T-helper 1 cell treated with Interleukin-12 subunit alpha and Interleukin-12 subunit beta and Interleukin-4 antibody, amounts not matched to agents 30 ng/mL and 1 ng/mL, for 36 hours (primary cell): ENCODE data around the gene AQP7. TPM values are rescaled to one million over a fixed set of nuclear protein-coding genes. Genes with fewer than 3 reads are reported as not detected.
"Not testable (repeated sequence)": the region's sequence is repeated elsewhere in the genome, so short reads cannot be mapped to it uniquely, and the experiment has no call there.

ENCODE experiments used
- intact Hi-C: fragments of 100-400 bp; cut with micrococcal nuclease; formaldehyde crosslinking; loops from one replicate; pipeline ENCODE4 v1.15.1; 2024
- total RNA-seq: library from RNA; stranded (reverse); gene quantifications from 2 replicates; pipeline ENCODE4 v1.2.3, GENCODE V29; 2022

The AQP7 gene
- total RNA-seq, 1 donor from 2014 or later = 0.27 TPM

DNA sequence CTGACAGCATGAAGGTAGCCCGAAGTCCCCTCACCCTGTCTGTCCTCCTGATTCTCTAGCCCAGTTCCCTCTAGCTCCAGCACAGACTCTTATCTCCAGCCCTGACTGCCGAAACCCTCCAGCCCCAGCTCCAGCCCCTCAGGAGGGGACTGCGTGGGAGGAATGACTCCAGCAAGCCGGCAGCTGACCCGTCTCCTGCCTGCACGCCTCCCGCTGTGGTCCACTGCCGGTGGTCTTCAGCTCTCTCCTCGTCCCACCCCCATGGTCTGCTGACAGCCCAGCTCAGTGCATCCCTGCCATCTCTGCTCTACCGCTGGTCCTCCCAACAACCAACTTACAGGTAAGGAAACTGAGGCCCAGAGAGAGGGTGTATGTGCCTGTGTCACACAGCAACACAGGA is 559 bp downstream of the AQP7 start:
- intact Hi-C loops = not testable (repeated sequence)

DNA sequence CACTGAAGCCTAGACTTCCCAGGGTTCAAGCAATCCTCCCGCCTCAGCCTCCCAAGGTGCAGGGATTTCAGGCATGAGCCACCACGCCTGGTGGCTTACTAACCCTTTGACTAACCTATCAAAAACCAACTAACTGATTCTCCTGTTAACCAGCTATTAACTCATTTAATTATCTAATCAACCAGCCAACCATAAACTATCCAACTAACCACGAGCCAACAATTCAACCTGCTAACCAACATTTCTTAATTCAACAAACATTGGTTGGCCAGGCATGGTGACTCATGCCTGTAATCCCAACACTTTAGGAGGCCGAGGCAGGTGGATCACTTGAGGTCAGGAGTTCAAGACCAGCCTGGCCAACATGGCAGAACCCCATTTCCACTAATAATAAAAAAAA is 3.3 kb downstream of the AQP7 start:
- intact Hi-C loops = not testable (repeated sequence)

DNA sequence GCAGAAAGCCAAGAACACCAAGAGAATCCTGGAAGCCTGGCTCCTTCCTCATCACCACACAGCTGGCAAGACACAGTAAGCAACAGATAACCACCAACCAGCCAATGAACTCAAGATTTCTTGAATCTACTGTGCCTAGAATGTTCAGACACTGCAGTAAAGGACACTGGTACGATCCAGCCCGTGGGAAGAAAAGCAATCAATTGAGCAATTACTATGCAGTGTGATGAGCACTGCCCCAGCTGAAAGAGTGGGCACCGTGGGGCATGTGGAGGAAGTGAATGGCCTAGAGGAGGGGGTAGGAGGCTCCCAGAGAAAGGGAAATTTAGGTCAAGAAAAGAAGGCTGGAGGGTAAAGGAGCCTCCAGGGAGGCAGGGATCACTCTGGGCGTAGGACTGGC is 4.6 kb downstream of the AQP7 start:
- intact Hi-C loops = not testable (repeated sequence)

DNA sequence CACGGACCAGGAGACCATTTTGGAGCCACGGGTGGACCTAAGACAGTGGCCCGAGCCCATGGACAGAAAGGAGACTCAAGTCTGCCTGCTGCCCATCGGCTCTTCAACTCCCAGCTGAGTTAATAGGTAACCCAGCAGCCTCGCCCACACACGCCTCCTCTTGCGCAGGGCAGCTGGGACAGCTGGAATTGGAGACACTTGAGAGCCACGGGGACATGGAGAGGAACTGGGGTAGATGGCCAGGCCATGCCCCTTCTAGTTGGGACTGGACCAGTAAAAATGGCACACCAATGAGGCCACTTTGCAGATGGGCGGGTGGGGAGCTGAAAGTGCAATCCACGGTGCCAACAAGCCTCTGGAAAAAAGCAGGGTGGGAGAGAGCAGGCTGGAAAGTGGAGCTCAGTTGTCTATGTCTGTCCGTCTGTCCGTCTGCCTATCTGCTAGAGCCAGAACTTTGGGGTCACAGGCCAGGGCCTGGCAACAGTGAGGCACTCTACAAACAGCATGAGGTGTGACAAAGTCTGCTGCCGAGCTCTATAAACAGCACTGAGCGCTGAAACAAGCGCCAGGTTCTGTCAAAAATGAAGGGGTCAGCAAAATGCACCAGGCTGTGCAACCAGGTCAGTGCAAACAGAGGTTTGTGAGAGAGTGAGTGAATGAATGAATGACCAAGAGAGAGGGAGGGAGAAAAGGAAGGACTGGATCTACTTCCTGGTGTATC is 7.0 kb downstream of the AQP7 start:
- intact Hi-C loops = not testable (repeated sequence)

DNA sequence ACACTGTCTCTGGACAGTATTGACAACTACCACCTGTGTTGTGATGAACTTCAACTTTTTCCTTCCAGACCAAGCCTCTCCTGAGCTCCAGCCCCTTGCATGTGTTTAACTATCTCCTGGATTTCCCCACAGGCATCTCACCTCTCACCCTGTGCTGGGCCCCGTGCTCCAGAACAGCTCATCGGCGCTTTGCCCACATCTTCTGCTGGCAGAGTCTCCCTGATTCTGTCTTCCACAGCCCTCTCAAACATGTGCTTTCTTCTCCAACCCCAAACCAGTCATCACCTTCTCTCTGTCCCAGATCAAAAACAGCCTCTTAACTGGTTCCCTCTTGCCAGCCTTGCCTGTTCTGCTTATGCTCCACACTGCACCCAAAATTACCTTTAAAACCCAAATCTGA is 8.4 kb downstream of the AQP7 start:
- intact Hi-C loops = not testable (repeated sequence)

DNA sequence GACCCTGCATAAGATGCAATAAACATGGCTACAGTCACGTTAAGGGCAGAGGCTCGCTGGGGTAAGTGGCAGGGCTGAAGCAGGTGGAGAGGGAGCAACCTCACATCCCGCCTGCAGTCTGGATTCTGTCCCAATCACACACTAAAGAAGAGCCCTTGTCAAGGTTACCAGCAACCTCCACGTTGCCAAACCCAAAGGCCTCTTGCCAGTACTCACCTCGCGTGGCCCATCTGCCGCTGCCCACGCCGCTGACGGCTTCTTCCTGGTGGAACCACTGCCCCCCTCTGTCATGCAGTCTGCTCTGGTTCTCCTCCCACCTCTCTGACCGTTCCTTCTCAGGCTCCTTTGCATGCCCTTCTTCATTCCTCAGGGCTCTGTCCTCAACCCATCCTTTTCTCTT is 8.8 kb downstream of the AQP7 start:
- intact Hi-C loops = no loop called here

DNA sequence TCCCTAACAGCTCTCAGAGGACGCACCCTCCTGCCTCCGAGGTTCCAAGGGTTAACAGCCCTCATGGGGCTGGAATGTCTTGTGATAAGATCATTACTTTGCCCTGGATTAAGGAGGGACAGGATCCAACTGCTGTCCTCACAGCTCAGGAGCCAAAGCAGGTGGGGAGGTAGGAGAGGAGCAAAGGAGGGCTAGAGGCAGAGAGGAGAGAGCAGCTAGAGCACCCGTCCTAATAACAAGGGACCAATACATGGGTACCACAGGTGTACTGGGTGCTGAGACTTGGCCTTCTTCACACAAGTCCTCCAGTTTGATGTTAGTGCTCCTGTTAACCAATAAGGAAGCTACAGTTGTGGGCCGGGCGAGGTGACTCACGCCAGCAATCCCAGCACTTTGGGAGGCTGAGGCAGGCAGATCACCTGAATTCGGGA is 9.8 kb downstream of the AQP7 start:
- intact Hi-C loops = not testable (repeated sequence)

DNA sequence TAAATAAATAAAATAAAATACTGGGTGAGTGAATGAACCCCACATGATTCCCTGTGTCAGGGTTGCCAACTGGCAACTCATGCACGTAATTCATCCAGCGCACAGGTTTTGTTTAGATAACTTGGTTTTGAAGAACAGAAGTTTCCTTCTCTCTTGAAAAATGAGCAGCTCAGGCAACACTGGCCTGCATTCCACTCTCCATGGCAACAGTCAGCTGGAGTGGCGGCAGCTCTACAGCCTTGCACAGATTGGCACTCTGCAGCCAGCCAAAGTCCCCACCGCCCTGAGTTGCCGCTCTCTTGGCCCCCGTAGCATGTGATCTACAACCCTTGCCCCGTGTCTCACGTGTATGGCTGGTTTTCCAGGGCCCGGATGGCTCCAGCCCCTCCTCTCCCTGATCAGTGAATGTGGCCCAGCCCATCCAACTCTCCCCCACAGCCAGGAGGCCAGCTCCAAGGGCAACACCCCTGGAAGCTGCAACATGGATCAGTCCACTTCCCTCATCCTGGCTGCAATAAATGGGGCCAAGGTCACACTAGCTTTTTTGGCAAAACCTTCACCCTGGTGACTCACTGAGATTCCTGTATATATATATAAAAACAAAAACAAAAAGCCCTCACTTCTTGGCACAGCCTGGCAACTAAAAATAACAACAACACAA is 11.1 kb downstream of the AQP7 start:
- intact Hi-C loops = not testable (repeated sequence)

DNA sequence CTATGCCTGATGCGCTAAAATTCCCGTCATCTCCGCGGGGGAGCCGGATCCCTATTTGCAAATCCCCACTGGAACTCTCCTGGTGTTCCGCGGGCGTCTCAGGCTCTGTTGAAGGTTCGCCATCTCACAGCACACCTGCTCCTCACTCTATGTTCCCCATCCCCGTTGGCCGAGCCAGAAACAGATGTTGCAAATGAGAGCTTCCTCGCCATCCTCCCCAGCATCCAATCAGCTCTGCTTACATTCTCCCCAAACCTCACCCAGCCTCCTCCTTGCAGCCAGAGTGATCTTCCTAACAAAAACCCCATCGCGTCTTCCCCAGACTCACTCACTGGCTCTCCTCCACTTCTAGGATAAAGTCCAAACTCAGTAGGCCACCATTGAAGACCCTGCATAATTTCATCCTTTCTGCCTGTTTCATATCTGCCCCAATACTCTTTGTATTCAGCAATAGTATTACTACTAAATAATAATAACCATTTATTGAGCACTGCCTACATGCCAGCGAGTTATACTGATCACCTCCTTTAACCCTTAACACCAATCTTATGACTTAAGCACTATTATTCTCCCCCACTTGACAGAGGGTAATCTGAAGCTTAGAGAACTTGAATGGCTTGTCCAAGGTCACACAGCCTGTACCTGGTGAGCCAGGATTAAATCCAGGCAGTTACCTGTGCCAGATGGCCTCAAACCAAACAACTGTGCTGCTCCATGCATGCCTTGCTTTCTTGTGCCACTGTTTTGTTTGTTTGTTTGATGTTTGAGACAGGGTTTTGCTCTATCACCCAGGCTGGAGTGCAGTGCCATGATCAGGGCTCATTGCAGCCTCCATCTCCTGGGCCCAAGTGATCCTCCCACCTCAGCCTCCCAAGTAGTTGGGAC is 14.0 kb downstream of the AQP7 start:
- intact Hi-C loops = no loop called here

DNA sequence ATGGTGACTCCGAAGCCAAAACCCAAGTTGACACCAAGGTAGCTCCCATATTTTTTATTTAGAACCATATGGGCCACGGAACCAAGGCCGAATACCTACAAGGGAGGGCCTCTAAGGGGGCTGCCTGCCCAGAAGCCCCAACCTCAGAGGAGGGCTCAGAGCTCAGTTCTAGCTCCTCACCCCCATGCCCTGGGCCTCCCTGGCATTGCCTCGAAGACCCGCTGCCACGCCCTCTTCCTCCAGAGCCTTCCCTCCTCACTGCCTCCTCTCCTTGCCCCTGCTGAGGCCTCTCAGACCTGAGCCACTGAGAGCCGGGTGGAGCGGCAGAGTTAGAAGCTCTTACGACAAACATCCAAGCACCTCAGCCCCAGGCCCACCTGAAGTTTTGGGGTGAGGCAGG is 15.4 kb downstream of the AQP7 start:
- intact Hi-C loops = not testable (repeated sequence)

DNA sequence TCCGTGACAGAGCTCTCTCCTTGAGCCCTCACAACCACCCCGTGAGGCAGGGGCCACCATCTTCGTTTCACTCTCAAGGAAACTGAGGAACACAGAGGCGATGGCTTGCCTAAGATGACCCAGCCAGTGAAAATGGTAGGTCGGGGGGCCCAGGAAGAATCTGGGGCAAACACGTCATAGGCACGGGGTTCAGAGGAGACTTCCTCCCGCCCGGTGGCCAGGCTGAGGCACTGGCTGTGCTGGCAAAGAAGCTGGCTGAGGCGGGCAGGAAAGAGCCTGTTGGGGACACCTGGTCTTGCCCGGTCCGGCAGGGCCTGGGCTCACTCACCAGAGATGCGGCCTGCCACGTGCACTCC is 15.7 kb downstream of the AQP7 start:
- intact Hi-C loops = not testable (repeated sequence)

DNA sequence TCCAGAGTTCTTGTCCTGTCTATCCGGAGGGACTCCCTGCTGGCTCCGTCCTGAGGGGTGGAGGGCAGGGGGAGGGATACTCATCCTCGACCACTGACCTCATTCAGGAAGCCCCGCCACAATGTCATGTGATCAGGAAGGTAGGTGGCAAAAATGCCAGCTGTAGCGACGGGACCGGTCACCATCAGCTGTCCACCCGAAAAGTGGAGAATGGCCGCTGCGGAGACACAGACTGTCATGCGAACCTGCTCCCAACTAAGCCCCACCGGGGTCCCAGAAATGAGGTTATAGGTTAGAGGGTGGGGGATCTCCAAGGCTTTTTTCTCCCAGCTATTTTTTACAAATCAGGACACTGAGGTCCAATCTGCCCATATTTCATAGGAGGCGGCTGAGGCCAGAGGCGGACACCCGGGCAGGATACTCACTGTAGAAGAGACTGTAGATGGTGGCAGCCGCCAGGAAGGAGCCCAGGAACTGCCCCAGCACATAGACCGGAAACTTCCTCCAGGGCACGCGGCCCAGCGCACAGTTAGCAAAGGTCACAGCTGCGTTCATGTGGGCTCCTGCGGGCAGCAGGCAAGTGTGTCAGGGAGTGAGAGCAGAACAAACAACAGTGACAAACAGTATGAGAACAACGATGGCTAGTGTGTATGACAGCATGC is 16.3 kb downstream of the AQP7 start:
- intact Hi-C loops = not testable (repeated sequence)

DNA sequence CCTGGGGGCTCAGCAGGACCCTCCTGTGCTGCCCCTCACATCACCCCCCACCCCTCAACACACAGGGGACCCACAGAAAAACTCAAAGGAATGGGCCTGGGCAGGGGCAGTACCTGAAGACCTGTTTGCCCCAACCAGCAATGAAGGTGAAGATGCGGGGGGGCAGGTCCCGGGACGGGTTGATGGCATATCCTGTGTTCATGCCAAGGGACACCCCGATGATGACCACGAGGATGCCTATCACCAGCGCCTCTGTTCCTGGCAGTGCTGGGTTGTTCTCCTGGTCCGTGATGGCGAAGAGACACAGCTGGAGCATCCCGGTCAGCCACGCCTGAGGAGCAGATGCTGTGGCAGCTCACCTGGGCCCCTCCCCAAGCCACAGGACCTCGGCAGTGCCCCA is 16.8 kb downstream of the AQP7 start:
- intact Hi-C loops = not testable (repeated sequence)

DNA sequence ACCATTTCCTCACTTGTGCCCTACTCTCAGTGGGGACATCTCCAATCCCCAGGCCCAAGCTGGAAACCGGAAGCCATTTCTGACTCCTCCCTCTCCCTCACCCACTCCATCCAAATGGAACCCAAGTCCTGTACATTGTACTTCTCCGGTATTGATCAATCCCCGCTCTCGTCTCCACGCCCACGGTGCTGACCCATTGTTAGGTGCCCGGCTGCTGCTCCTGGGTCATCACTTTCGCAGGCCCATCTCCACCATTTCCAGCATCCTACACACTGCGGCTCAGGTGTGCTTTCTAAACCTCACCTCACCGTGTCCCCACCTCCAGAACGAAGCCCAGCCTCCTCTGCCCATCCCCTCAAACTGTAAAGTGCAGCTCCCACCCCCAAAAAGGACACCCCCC is 19.0 kb downstream of the AQP7 start:
- intact Hi-C loops = not testable (repeated sequence)

DNA sequence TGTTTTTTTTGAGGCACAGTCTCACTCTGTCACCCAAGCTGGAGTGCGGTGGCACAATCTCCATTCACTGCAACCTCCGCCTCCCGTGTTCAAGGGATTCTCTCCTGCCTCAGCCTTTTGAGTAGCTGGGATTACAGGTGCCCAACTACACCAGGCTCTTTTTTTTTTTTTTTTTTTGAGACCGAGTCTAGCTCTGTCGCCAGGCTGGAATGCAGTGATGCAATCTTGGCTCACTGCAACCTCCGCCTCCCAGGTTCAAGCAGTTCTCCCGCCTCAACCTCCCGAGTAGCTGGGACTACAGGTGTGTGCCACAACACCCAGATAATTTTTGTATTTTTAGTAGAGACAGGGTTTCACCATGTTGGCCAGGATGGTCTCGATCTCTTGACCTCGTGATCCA is 20.0 kb downstream of the AQP7 start:
- intact Hi-C loops = not testable (repeated sequence)

DNA sequence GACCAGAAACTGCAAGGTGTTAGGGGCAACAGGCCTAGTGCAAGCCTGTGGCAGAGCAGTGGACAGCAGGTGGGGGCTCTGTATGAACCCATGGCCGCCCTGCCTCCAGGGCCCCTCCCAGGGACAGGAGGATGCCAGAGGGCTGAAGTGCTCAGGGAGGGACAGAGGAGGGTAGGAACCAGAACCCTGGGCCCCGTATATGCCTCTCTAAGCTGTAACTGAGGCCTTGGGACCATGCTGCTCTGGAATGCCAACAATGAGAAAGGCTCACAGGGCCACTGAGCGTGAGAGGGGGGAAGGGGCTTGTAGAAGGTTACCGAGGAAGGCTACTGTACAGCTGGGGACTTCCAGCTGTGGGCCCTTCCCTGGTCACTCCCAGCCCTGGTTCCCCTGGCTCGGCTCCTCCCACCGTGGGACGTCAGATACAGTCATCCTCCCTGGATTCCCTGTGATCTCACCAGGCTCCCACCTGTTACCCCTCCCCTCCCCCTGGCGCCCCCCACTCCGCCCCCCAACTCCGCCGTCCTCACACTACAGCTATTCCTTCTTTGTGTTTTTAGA is 21.1 kb downstream of the AQP7 start:
- intact Hi-C loops = no loop called here

DNA sequence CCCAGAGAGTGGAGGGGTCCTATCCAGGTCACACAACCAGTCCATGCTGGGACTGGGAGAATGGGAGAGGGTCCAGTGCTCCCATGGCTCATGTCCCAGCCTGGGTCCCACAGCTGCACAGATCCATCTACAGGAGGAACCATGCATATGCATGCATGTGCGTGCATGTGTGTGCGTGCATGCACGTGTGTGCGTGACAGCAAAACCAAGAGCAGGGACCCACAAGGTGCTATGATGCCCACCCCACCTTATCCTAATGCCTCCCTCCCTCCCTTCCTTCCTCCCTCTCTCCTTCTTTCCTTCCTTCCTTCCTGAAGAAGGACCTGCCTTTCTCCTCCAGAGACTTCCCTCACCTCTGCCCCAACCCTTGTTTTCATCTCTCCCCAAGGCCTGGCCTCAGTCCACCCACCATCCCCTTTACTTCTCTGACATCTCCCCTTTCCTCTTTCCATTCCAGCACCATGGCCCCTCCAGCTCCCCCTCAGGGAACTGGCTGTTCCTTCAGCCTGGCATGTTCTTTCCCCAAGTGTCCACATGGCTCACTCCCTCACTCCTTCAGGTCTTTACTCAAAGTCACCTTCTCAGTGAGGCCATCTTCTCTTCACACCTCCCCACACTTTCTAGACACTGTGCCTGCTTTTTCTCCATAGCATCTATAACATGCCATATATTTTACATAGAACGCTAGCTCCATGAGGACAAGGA is 21.8 kb downstream of the AQP7 start:
- intact Hi-C loops = no loop called here

DNA sequence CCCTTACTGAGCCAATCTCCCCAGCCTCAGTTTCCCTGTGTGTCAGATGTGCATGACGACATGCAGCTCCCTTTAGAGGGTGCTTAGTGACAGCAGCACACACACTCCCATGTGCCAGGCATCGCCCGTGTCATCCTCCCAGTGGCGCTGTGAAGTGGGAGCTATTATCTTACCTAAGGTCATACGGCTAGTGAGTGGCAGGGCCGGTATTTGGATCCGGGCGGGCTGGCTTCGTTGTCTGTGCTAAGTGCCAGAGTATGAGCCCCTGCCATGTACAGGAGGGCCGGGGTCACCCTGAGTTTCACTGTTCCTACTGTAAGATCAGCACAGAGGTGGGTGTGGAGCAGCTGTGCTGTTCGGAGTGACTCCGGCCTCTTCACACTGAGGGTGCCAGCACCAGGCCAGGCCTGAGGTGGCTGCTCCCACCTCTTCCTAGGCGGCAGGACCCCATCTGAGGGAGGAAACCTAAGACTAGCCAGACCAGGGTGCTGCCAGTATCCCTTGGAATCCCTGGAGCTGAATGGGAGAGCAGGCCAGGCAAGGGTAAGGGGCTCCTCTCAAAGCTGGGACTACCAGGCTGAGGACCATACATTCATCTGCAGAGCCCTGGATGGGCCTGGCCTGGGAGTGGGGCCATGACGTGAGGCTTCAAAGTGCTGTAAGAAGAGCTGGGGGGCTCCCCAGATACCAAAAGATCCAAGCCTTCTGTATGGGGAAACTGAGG is 22.5 kb downstream of the AQP7 start:
- intact Hi-C loops = loop anchor here (5.0 kb wide), 2 partner anchors 137 to 342 kb away; no protein-coding TSS in a partner anchor

DNA sequence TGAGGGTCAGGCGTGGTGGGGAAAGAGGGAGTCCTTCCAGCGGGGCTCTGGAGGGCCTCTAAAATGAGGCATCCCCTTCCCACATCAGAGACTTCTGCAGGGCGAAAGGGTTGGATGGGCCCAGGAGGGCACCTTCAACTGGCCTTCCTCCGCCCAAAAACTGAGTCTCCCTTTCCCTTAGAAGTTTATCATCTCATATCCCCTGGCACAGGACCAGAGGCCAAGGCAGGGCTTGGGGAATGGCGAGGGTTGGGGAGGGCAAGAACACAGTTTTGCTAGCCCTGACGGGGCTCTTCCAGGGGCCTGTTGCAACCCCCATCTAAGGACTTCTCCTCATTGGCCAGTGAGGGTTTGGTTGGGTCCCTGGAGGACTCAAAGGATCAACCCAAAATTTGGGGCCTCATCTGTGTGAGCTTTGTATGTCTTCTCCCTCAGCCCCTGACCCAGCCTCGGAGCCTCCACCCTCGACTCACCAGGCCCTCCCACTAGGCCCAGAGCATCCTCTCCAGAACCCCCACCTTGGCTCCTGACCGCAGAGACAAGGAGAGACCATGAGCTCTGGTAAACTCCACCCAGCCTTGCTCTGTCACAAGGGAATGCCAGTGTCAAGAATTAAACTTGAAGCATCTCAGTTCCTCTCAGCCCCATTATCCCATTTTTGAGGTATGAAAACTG is 24.1 kb downstream of the AQP7 start:
- intact Hi-C loops = loop anchor here (5.0 kb wide), 2 partner anchors 139 to 344 kb away; no protein-coding TSS in a partner anchor
